Measurements from ENCODE around the gene DEFB108B.
"Not testable (repeated sequence)": the region's sequence is repeated elsewhere in the genome, so short reads cannot be mapped to it uniquely, and the experiment has no call there.

- TF ChIP-seq POLR2A (IDR thresholded peaks at IDR 0.05; ENCODE audit: low read depth); POLR2AphosphoS5 (IDR thresholded peaks at IDR 0.05); EP300 (IDR thresholded peaks at IDR 0.05): not testable (repeated sequence)
- TF ChIP-seq, protein P1, sequence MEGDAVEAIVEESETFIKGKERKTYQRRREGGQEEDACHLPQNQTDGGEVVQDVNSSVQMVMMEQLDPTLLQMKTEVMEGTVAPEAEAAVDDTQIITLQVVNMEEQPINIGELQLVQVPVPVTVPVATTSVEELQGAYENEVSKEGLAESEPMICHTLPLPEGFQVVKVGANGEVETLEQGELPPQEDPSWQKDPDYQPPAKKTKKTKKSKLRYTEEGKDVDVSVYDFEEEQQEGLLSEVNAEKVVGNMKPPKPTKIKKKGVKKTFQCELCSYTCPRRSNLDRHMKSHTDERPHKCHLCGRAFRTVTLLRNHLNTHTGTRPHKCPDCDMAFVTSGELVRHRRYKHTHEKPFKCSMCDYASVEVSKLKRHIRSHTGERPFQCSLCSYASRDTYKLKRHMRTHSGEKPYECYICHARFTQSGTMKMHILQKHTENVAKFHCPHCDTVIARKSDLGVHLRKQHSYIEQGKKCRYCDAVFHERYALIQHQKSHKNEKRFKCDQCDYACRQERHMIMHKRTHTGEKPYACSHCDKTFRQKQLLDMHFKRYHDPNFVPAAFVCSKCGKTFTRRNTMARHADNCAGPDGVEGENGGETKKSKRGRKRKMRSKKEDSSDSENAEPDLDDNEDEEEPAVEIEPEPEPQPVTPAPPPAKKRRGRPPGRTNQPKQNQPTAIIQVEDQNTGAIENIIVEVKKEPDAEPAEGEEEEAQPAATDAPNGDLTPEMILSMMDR (IDR thresholded peaks at IDR 0.05) = not testable (repeated sequence)
These were observed 32.0 kb upstream of the DEFB108B start for GRCh38 chr11:71801026-71801425.

Data from esophagus muscularis mucosa (tissue), 4 donors.